Muscle of leg (tissue), 11 donors: ENCODE data around the gene NAT14. TPM values are rescaled to one million over a fixed set of nuclear protein-coding genes. Genes with fewer than 3 reads are reported as not detected.

Experiments
- DNase-seq: peaks from one replicate; pipeline ENCODE4 v3.0.0; 2013
- H3K27ac ChIP-seq: one replicate; pipeline ENCODE4 v1.5.1; 2013; ENCODE audit warnings: mild to moderate bottlenecking, low read length, control low read depth
- H3K27me3 ChIP-seq: one replicate; pipeline ENCODE4 v1.6.1; 2013; ENCODE audit warnings: low read length; ENCODE audit not compliant: control insufficient read depth, insufficient read depth
- H3K36me3 ChIP-seq: one replicate; pipeline ENCODE4 v1.6.1; 2013; ENCODE audit warnings: low read length; ENCODE audit not compliant: control insufficient read depth, insufficient read depth
- H3K4me1 ChIP-seq: one replicate; pipeline ENCODE4 v1.6.1; 2013; ENCODE audit warnings: low read length; ENCODE audit not compliant: control insufficient read depth, insufficient read depth
- H3K4me3 ChIP-seq: one replicate; pipeline ENCODE4 v1.5.1; 2013; ENCODE audit warnings: low read length, control low read depth
- H3K9me3 ChIP-seq: replicated peaks from 2 replicates; pipeline ENCODE4 v1.6.1; 2013; ENCODE audit warnings: low read depth, low read length; ENCODE audit not compliant: control insufficient read depth
- WGBS: methylation state at CpG from one replicate; pipeline ENCODE4 v1.1.5; 2013; ENCODE audit warnings: missing lambda C conversion rate; ENCODE audit not compliant: insufficient coverage; 5-methylcytosine and 5-hydroxymethylcytosine counted together
- polyA plus RNA-seq, 8 donors: library from polyadenylated mRNA; unstranded; fragments of 120-200 nt; gene quantifications; one replicate each; pipeline versions ENCODE4 v1.2.1 to v1.2.3, GENCODE V29; 2013; ENCODE audit warnings: inconsistent platforms in 1 of 8, low replicate concordance in 1 of 8; ENCODE audit not compliant: insufficient read length in 8 of 8, insufficient read depth in 1 of 8
- total RNA-seq: library from RNA; stranded (reverse); fragments of 120-200 nt; gene quantifications from one replicate; pipeline ENCODE4 v1.2.4, GENCODE V29; 2013

NAT14 gene
- total and polyA plus RNA-seq, 9 donors: 23.5 to 44.1 (median 30.0) TPM

GRCh38 chr19:55486971-55487923 is 2.3 kb downstream of the NAT14 start:
- Histone ChIP-seq H3K4me1 (peaks cover 75% of the 10 kb centered on the region), H3K4me3 (peak overlapping the region; percentile 17), H3K36me3 (peaks cover 11% of the 10 kb centered on the region), H3K27me3 (no peaks in the 10 kb centered on the region), H3K27ac (peak overlapping the region; percentile 95), H3K9me3 (no peaks in the 10 kb centered on the region)
- WGBS: 14% methylated on average over 7 of the region's 27 CpGs
- peak; percentile 99 for DNase-seq

GRCh38 chr19:55487924-55488687 is 3.1 kb downstream of the NAT14 start, which contains the start of gene SSC5D:
Gene SSC5D, plus strand, starts transcription at chr19:55488436. Its CDS starts 154 bp downstream, at chr19:55488590.
- H3K36me3 ChIP-seq: peaks cover 5% of the 10 kb centered on the region
- H3K27me3 ChIP-seq: peaks cover 1% of the 10 kb centered on the region
- 10% methylated on average over 6 of the region's 21 CpGs for WGBS
- DNase-seq: peak; percentile 90
- peaks cover 84% of the 10 kb centered on the region for H3K4me1 ChIP-seq
- H3K9me3 ChIP-seq: no peaks in the 10 kb centered on the region
- peak within 1 kb of the TSS; percentile 25 for H3K4me3 ChIP-seq
- peak within 1 kb of the TSS; percentile 95 for H3K27ac ChIP-seq

DNA sequence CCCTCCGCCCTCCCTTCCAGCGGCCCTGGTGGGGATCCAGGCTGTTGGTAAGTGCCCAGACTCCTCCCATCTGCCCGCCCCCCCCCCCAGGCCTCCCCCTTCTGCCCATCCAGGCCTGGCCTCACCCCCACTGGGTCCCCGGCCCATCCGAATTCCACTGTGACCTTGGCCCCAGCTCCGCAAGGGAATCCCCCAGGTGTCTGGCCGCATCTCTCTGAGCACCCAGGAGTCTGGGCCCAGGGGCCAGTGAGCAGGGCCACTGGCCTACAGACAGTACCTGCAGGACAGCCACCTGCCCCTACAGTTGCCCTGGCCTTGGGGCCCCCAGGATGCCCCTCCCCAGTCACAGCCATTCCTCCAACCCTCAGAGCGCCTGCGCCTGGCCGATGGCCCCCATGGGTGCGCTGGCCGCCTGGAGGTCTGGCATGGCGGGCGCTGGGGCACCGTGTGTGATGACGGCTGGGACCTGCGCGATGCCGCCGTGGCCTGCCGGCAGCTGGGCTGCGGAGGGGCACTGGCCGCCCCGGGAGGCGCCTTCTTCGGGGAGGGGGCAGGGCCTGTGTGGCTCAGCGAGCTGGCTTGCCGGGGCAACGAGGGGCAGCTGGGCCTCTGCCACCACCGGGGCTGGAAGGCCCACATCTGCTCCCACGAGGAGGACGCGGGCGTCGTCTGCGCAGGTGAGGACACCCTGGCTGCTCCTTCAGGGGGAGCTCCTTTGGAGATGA is 4.2 kb downstream of the NAT14 start:
- H3K4me3 ChIP-seq: no peak overlapping the region
- H3K9me3 ChIP-seq: no peaks in the 10 kb centered on the region
- peaks cover 86% of the 10 kb centered on the region for H3K4me1 ChIP-seq
- peaks cover 5% of the 10 kb centered on the region for H3K27me3 ChIP-seq
- peak overlapping the region; percentile 59 for H3K27ac ChIP-seq
- DNase-seq: peak; percentile 72
- 41% methylated on average over 34 of the region's 36 CpGs for WGBS
- H3K36me3 ChIP-seq: no peaks in the 10 kb centered on the region

GRCh38 chr19:55489711-55490477 is 4.9 kb downstream of the NAT14 start:
- Histone ChIP-seq H3K9me3 (no peaks in the 10 kb centered on the region), H3K4me1 (peaks cover 87% of the 10 kb centered on the region), H3K36me3 (no peaks in the 10 kb centered on the region), H3K27me3 (peaks cover 8% of the 10 kb centered on the region), H3K4me3 (no peak overlapping the region), H3K27ac (peak overlapping the region; percentile 59)
- WGBS: 26% methylated on average over 10 of the region's 21 CpGs
- peak; percentile 49 for DNase-seq

- peaks cover 8% of the 10 kb centered on the region for H3K27me3 ChIP-seq
- H3K4me1 ChIP-seq: peaks cover 86% of the 10 kb centered on the region
- H3K9me3 ChIP-seq: no peaks in the 10 kb centered on the region
- DNase-seq: peak; percentile 73
- WGBS: 53% methylated on average over 36 of the region's 52 CpGs
- peak overlapping the region; percentile 55 for H3K27ac ChIP-seq
- H3K36me3 ChIP-seq: peaks cover 4% of the 10 kb centered on the region
- no peak overlapping the region for H3K4me3 ChIP-seq
Measured at GRCh38 chr19:55490478-55491432, 5.8 kb downstream of the NAT14 start.

GRCh38 chr19:55491546-55492360 is 6.8 kb downstream of the NAT14 start:
- WGBS: 47% methylated on average over 16 of the region's 24 CpGs
- no peak for DNase-seq
- Histone ChIP-seq H3K9me3 (no peaks in the 10 kb centered on the region), H3K36me3 (peaks cover 9% of the 10 kb centered on the region), H3K27ac (peak overlapping the region; percentile 55), H3K4me1 (peaks cover 78% of the 10 kb centered on the region), H3K27me3 (peaks cover 8% of the 10 kb centered on the region), H3K4me3 (no peak overlapping the region)

- no peak for DNase-seq
- H3K4me1 ChIP-seq: peaks cover 71% of the 10 kb centered on the region
- H3K36me3 ChIP-seq: peaks cover 9% of the 10 kb centered on the region
- no peak overlapping the region for H3K27ac ChIP-seq
- peaks cover 8% of the 10 kb centered on the region for H3K27me3 ChIP-seq
- no peak overlapping the region for H3K4me3 ChIP-seq
- no peaks in the 10 kb centered on the region for H3K9me3 ChIP-seq
- 48% methylated on average over 3 of the region's 12 CpGs for WGBS
Measured at GRCh38 chr19:55492362-55492944, 7.5 kb downstream of the NAT14 start.
